ENCODE results near the gene IFNL2.

DNA sequence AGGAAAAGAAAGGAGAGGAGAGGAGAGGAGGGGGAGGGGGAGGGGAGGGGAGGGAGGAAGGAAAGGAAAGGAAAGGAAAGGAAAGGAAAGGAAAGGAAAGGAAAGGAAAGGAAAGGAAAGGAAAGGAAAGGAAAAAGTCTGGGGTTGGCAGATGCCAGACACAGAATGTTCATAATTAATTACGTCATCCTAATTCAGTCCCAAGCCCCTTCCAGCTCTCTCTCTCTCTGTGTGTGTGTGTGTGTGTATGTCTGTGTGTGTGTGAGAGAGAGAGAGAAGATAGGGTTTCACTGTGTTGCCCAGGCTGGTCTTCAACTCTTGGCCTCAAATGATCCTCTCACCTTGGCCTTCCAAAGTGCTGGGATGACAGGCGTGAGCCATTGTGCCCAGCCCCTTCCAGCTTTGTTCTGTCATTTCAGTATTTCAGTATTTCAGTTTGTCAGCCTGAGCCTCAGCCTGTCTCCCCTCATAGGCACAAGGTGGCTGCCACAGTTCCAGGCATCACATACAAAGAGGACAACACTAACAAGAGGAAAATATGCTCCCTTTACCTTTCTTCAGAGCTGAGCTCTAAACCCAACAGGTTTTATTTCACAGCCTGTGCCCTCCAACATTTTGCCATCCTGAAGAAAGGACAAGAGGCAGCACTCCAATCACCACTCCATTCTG, 38.0 kb upstream of the IFNL2 start:
- TF ChIP-seq, protein P1, sequence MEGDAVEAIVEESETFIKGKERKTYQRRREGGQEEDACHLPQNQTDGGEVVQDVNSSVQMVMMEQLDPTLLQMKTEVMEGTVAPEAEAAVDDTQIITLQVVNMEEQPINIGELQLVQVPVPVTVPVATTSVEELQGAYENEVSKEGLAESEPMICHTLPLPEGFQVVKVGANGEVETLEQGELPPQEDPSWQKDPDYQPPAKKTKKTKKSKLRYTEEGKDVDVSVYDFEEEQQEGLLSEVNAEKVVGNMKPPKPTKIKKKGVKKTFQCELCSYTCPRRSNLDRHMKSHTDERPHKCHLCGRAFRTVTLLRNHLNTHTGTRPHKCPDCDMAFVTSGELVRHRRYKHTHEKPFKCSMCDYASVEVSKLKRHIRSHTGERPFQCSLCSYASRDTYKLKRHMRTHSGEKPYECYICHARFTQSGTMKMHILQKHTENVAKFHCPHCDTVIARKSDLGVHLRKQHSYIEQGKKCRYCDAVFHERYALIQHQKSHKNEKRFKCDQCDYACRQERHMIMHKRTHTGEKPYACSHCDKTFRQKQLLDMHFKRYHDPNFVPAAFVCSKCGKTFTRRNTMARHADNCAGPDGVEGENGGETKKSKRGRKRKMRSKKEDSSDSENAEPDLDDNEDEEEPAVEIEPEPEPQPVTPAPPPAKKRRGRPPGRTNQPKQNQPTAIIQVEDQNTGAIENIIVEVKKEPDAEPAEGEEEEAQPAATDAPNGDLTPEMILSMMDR (IDR thresholded peaks at IDR 0.05) = no peak
- no peak for TF ChIP-seq POLR2A (IDR thresholded peaks at IDR 0.05)

Measured in uterus (tissue), 2 donors.